ENCODE results near the gene MON2. TPM values are rescaled to one million over a fixed set of nuclear protein-coding genes. Genes with fewer than 3 reads are reported as not detected.
"Not testable (repeated sequence)": the region's sequence is repeated elsewhere in the genome, so short reads cannot be mapped to it uniquely, and the experiment has no call there.

MON2 gene
- total RNA-seq, 1 donor from 2014 or later: 76.6 TPM

DNA sequence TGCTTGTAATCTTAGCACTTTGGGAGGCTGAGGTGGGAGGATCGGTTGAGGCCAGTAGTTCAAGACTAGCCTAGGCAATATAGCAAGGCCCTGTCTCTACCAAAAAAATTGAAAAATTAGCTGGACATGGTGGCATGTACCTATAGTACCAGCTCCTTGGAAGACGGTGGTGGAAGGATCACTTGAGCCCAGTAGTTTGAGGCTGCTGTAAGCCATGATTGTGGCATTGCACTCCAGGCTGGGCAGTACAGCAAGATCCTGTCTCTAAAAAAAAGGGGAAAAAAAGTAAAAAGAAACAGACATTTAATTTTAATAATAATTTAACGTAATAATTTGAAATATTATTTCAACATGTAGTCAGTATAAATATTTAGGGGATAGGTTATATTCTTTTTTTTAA is 16.1 kb downstream of the MON2 start:
- Mint-ChIP-seq H3K4me1 (no peaks in the 10 kb centered on the region), H3K27me3 (ENCODE audit: low read depth) (no peaks in the 10 kb centered on the region), H3K27ac (no peak overlapping the region), H3K9me3 (peaks cover 3% of the 10 kb centered on the region), H3K36me3 (peaks cover 6% of the 10 kb centered on the region), H3K4me3 (no peak overlapping the region)
- DNase-seq (ENCODE audit: low spot score in 2 of 2, unreplicated experiment in 2 of 2): no peak
- TF ChIP-seq, protein P1, sequence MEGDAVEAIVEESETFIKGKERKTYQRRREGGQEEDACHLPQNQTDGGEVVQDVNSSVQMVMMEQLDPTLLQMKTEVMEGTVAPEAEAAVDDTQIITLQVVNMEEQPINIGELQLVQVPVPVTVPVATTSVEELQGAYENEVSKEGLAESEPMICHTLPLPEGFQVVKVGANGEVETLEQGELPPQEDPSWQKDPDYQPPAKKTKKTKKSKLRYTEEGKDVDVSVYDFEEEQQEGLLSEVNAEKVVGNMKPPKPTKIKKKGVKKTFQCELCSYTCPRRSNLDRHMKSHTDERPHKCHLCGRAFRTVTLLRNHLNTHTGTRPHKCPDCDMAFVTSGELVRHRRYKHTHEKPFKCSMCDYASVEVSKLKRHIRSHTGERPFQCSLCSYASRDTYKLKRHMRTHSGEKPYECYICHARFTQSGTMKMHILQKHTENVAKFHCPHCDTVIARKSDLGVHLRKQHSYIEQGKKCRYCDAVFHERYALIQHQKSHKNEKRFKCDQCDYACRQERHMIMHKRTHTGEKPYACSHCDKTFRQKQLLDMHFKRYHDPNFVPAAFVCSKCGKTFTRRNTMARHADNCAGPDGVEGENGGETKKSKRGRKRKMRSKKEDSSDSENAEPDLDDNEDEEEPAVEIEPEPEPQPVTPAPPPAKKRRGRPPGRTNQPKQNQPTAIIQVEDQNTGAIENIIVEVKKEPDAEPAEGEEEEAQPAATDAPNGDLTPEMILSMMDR (IDR thresholded peaks at IDR 0.05; ENCODE audit: unreplicated experiment): no peak

DNA sequence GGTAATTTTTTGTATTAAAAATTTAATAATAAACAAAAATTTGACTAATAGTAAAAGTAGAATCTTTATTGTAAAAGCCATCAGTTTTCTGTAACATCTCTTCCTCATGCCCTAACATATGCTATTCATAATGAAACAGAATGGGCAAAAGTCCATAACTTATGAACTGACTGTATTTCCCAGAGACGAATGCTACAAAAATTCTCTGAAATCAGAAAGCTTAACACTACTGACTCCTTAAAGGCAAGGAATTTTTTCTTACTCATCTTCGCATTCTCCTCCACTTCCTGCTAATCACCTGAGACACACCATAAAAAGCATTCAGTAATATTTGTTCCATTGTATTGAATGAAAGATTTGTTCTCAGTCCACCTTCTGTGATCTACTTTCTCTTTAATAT is 17.6 kb downstream of the MON2 start:
- Mint-ChIP-seq H3K4me1 (no peaks in the 10 kb centered on the region), H3K27ac (no peak overlapping the region), H3K36me3 (peaks cover 3% of the 10 kb centered on the region), H3K9me3 (peaks cover 3% of the 10 kb centered on the region), H3K27me3 (ENCODE audit: low read depth) (no peaks in the 10 kb centered on the region), H3K4me3 (no peak overlapping the region)
- TF ChIP-seq, protein P1 (IDR thresholded peaks at IDR 0.05; ENCODE audit: unreplicated experiment): no peak
- no peak for DNase-seq (ENCODE audit: low spot score in 2 of 2, unreplicated experiment in 2 of 2)

DNA sequence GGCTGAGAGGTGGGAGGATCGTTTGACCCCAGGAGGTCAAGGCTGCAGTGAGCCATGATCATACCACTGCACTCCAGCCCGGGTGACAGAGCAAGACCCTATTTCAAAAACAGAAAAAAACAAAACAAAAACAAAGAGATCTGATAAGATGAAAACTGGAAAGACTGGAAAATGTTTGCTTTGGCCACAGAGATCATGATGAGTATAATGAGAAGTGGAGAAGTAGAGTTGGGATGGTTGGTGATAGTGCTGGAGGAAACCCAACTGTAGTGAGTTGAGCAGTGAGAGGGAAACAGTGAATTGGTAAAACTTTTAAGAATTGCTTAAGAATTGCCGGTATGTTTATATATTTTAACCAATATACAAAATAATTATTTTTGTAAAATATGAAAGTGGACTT is 39.2 kb downstream of the MON2 start:
- H3K27ac Mint-ChIP-seq: no peak overlapping the region
- no peaks in the 10 kb centered on the region for H3K27me3 Mint-ChIP-seq (ENCODE audit: low read depth)
- TF ChIP-seq, protein P1 (IDR thresholded peaks at IDR 0.05; ENCODE audit: unreplicated experiment): no peak

DNA sequence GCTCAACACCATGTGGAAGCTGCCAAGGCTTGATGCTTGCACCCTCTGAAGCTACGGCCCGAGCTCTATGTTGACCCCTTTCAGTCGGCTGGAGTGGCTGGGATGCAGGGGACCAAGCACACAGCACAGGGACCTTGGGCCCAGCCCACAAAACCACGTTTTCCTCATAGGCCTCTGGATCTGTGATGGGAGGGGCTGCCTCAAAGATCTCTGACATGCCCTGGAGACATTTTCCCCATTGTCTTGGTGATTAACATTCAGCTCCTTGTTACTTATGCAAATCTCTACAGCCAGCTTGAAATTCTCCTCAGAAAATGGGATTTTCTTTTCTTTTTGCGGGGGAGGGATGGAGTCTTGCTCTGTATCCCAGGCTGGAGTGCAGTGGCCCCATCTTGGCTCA is 46.3 kb downstream of the MON2 start:
- peaks cover 68% of the 10 kb centered on the region for H3K36me3 Mint-ChIP-seq
- no peak overlapping the region for H3K27ac Mint-ChIP-seq
- peaks cover 47% of the 10 kb centered on the region for H3K9me3 Mint-ChIP-seq
- TF ChIP-seq, protein P1 (IDR thresholded peaks at IDR 0.05; ENCODE audit: unreplicated experiment): no peak
- no peaks in the 10 kb centered on the region for H3K27me3 Mint-ChIP-seq (ENCODE audit: low read depth)
- H3K4me1 Mint-ChIP-seq: no peaks in the 10 kb centered on the region
- no peak for DNase-seq (ENCODE audit: low spot score in 2 of 2, unreplicated experiment in 2 of 2)
- no peak overlapping the region for H3K4me3 Mint-ChIP-seq

More for the DNA sequence above, 39.2 kb downstream of the MON2 start:
- no peak for DNase-seq (ENCODE audit: low spot score in 2 of 2, unreplicated experiment in 2 of 2)
- Mint-ChIP-seq H3K4me1 (no peaks in the 10 kb centered on the region), H3K9me3 (peaks cover 15% of the 10 kb centered on the region), H3K36me3 (peaks cover 48% of the 10 kb centered on the region), H3K4me3 (no peak overlapping the region)

DNA sequence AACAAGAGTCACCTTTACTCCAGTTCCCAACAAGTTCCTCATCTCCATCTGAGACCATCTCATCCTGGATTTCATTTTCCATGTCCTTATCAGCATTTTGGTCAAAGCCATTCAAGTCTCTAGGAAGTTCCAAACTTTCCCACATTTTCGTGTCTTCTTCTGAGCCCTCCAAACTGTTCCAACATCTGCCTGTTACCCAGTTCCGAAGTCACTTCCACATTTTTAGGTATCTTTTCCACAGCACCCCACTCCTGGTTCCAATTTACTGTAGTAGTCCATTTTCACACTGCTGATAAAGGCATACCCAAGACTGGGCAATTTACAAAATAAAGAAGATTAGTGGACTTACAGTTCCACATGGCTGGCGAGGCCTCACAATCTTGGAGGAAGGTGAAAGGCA is 47.5 kb downstream of the MON2 start:
- H3K27me3 Mint-ChIP-seq (ENCODE audit: low read depth); H3K27ac Mint-ChIP-seq; DNase-seq (ENCODE audit: low spot score in 2 of 2, unreplicated experiment in 2 of 2); H3K4me1 Mint-ChIP-seq; H3K4me3 Mint-ChIP-seq: not testable (repeated sequence)
- peaks cover 47% of the 10 kb centered on the region for H3K9me3 Mint-ChIP-seq
- H3K36me3 Mint-ChIP-seq: peaks cover 63% of the 10 kb centered on the region

DNA sequence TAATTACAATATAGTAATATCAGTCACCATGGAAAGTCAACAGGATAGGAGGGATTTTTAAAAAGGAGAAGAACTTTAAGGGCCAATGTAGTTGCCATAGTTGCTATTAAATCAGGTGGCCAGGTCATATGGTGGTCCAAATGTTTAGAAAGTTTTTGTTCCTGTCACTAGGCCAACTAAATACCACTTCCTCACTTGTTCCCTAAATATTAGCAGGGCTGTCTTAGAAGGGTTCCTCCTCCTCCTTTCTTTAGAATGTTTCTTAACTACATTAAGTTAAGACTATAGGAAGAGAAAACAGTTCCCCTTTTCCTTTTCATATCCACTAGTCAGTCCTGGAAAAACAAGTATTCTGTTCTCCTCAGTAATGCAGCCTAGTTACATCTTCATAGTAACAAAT is 50.3 kb downstream of the MON2 start:
- TF ChIP-seq, protein P1 (IDR thresholded peaks at IDR 0.05; ENCODE audit: unreplicated experiment): no peak
- peaks cover 21% of the 10 kb centered on the region for H3K9me3 Mint-ChIP-seq
- no peak overlapping the region for H3K27ac Mint-ChIP-seq
- peaks cover 40% of the 10 kb centered on the region for H3K36me3 Mint-ChIP-seq
- no peak overlapping the region for H3K4me3 Mint-ChIP-seq
- no peak for DNase-seq (ENCODE audit: low spot score in 2 of 2, unreplicated experiment in 2 of 2)
- H3K27me3 Mint-ChIP-seq (ENCODE audit: low read depth): no peaks in the 10 kb centered on the region
- no peaks in the 10 kb centered on the region for H3K4me1 Mint-ChIP-seq

Data from mesothelial cell of epicardium (in vitro differentiated cells).